ENCODE measurements around the gene PNCK.
A peak's percentile ranks its signal among the peaks of the same experiment; 100 is the strongest.

The PNCK gene

GRCh38 chrX:153662266-153662665 lies 11.3 kb downstream of the PNCK start:
- peak; percentile 40 to 43 for DNase-seq (ENCODE audit: low read depth in 2 of 2)

GRCh38 chrX:153659268-153659667 lies 14.3 kb downstream of the PNCK start:
- DNase-seq (ENCODE audit: low read depth in 2 of 2) = no peak

- DNase-seq (ENCODE audit: low read depth in 2 of 2) = no peak
Measured at GRCh38 chrX:153657161-153657560, 16.5 kb downstream of the PNCK start.

- no peak for DNase-seq (ENCODE audit: low read depth in 2 of 2)
Measured at GRCh38 chrX:153653556-153653955, 20.1 kb downstream of the PNCK start.

- DNase-seq (ENCODE audit: low read depth in 2 of 2) = no peak
Measured at GRCh38 chrX:153651540-153652079, 22.0 kb downstream of the PNCK start.

GRCh38 chrX:153650959-153651358 lies 22.7 kb downstream of the PNCK start:
- DNase-seq (ENCODE audit: low read depth in 2 of 2) = no peak

- DNase-seq (ENCODE audit: low read depth in 2 of 2) = no peak
Measured at GRCh38 chrX:153649915-153650782, 23.5 kb downstream of the PNCK start.

- no peak for DNase-seq (ENCODE audit: low read depth in 2 of 2)
Measured at GRCh38 chrX:153649178-153649914, 24.3 kb downstream of the PNCK start.

GRCh38 chrX:153648358-153649177 lies 25.0 kb downstream of the PNCK start:
- DNase-seq (ENCODE audit: low read depth in 2 of 2) = no peak

- no peak for DNase-seq (ENCODE audit: low read depth in 2 of 2)
Measured at GRCh38 chrX:153647461-153648357, 25.9 kb downstream of the PNCK start.

GRCh38 chrX:153646620-153647373 lies 26.8 kb downstream of the PNCK start, which contains the start of gene DUSP9:
DUSP9 (plus strand) TSS chrX:153647203; CDS start chrX:153647954, 751 bp downstream.
- DNase-seq (ENCODE audit: low read depth in 2 of 2) = no peak

GRCh38 chrX:153645921-153646488 lies 27.6 kb downstream of the PNCK start:
- no peak for DNase-seq (ENCODE audit: low read depth in 2 of 2)

GRCh38 chrX:153645151-153645550 lies 28.5 kb downstream of the PNCK start:
- DNase-seq (ENCODE audit: low read depth in 2 of 2) = no peak

GRCh38 chrX:153644356-153645125 lies 29.1 kb downstream of the PNCK start:
- DNase-seq (ENCODE audit: low read depth in 2 of 2) = no peak

GRCh38 chrX:153643431-153644351 lies 29.9 kb downstream of the PNCK start:
- DNase-seq (ENCODE audit: low read depth in 2 of 2) = no peak

GRCh38 chrX:153642655-153643430 lies 30.8 kb downstream of the PNCK start:
- DNase-seq (ENCODE audit: low read depth in 2 of 2) = no peak

All from activated CD4-positive, alpha-beta T cell treated with anti-CD3 and anti-CD28 coated beads for 24 hours (primary cell).